ENCODE data around the gene TTL.

GRCh38 chr2:112577756-112578155 lies 95.8 kb downstream of the TTL start:
- no peak for TF ChIP-seq RCOR1 (IDR thresholded peaks at IDR 0.05; ENCODE audit: low read length)
- TF ChIP-seq, protein P1, sequence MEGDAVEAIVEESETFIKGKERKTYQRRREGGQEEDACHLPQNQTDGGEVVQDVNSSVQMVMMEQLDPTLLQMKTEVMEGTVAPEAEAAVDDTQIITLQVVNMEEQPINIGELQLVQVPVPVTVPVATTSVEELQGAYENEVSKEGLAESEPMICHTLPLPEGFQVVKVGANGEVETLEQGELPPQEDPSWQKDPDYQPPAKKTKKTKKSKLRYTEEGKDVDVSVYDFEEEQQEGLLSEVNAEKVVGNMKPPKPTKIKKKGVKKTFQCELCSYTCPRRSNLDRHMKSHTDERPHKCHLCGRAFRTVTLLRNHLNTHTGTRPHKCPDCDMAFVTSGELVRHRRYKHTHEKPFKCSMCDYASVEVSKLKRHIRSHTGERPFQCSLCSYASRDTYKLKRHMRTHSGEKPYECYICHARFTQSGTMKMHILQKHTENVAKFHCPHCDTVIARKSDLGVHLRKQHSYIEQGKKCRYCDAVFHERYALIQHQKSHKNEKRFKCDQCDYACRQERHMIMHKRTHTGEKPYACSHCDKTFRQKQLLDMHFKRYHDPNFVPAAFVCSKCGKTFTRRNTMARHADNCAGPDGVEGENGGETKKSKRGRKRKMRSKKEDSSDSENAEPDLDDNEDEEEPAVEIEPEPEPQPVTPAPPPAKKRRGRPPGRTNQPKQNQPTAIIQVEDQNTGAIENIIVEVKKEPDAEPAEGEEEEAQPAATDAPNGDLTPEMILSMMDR (IDR thresholded peaks at IDR 0.05): peak; percentile 49
- no peak for TF ChIP-seq JUND (IDR thresholded peaks at IDR 0.05)
- TF ChIP-seq SIN3A (IDR thresholded peaks at IDR 0.05; ENCODE audit: borderline replicate concordance, low read depth, low read length): no peak
- TF ChIP-seq SMC3 (IDR thresholded peaks at IDR 0.05; ENCODE audit: low read depth, low read length): no peak
- TF ChIP-seq FOXM1 (IDR thresholded peaks at IDR 0.05; ENCODE audit: low read depth): no peak
- TF ChIP-seq GATA2 (CRISPR knock-in tag; IDR thresholded peaks at IDR 0.05): no peak
- no peak for TF ChIP-seq MAX (IDR thresholded peaks at IDR 0.05; ENCODE audit: low read depth)
- no peak for TF ChIP-seq EP300 (IDR thresholded peaks at IDR 0.05; ENCODE audit: borderline replicate concordance in 1 of 2, low read depth in 1 of 2, low read length in 1 of 2)
- TF ChIP-seq YY1 (IDR thresholded peaks at IDR 0.05; ENCODE audit: low read depth): no peak
- TF ChIP-seq POLR2AphosphoS5 (IDR thresholded peaks at IDR 0.05; ENCODE audit: low read depth, low read length): no peak

Data from SK-N-SH (cell line).